Stomach (tissue), 9 donors: Measurements from ENCODE around the gene PI16. TPM values are rescaled to one million over a fixed set of nuclear protein-coding genes. Genes with fewer than 3 reads are reported as not detected.

ENCODE experiments used
- DNase-seq, 2 donors: peaks; one replicate each; pipeline versions ENCODE4 v3.0.0 to v3.0.0-alpha.2; 2013 to 2019
- H3K27ac ChIP-seq, 5 donors: fragments of 200-600 bp in 4 of 5; sonication (generic) in 4 of 5; one replicate each; pipeline ENCODE4 v1.5.1; 2013 to 2019; ENCODE audit warnings: mild to moderate bottlenecking in 1 of 5, moderate library complexity in 1 of 5
- H3K27me3 ChIP-seq, 3 donors: fragments of 200-600 bp; sonication (generic); one replicate each; pipeline ENCODE4 v1.5.1; 2017 to 2019; ENCODE audit warnings: mixed run types in 1 of 3
- H3K36me3 ChIP-seq, 4 donors: fragments of 200-600 bp; sonication (generic); 1 replicate in 3 of 4; 2 replicates in 1 of 4; pipeline ENCODE4 v1.5.1; 2016 to 2019
- H3K4me1 ChIP-seq, 4 donors: fragments of 200-600 bp; sonication (generic); one replicate each; pipeline ENCODE4 v1.5.1; 2016 to 2019
- H3K4me3 ChIP-seq, 4 donors: fragments of 200-600 bp; sonication (generic) in 3 of 4; one replicate each; pipeline ENCODE4 v1.5.1; 2016 to 2019; ENCODE audit warnings: mild to moderate bottlenecking in 1 of 4
- H3K9me3 ChIP-seq, 4 donors: fragments of 200-600 bp; sonication (generic); one replicate each; pipeline ENCODE4 v1.5.1; 2016 to 2019
- CTCF ChIP-seq, 7 experiments: fragments of 450-650 bp in 4 of 7; fragments of 200-600 bp in 3 of 7; sonication (generic) in 3 of 7; IDR thresholded peaks; one replicate each; pipeline ENCODE4 v1.5.1; 2016 to 2019; ENCODE audit warnings: antibody characterized with exemption in 7 of 7, control low read depth in 2 of 7, mild to moderate bottlenecking in 1 of 7
- EP300 ChIP-seq: sonication (generic); formaldehyde crosslinking; IDR thresholded peaks from one replicate; pipeline ENCODE4 v1.6.1; 2017; ENCODE audit warnings: antibody characterized with exemption
- POLR2A ChIP-seq, 4 donors: fragments of 450-650 bp; IDR thresholded peaks; one replicate each; pipeline ENCODE4 v1.6.1; 2016; ENCODE audit warnings: antibody characterized with exemption in 4 of 4, control low read depth in 2 of 4, mild to moderate bottlenecking in 1 of 4, moderate library complexity in 1 of 4
- POLR2AphosphoS5 ChIP-seq, 3 donors: sonication (generic); formaldehyde crosslinking; IDR thresholded peaks; one replicate each; pipeline ENCODE4 v1.6.1; 2016; ENCODE audit warnings: antibody characterized with exemption in 3 of 3
- WGBS, 5 donors: extraction: QIAGEN DNeasy Blood & Tissue Kit in 3 of 5; methylation state at CpG; one replicate each; pipeline versions ENCODE4 v1.1.5 to v1.1.7; 2013 to 2018; 5-methylcytosine and 5-hydroxymethylcytosine counted together
- intact Hi-C: fragments of 100-400 bp; cut with DNase I; formaldehyde crosslinking; loops from one replicate; pipeline ENCODE4 v1.15.1; 2023; ENCODE audit warnings: low total_unique reads
- polyA plus RNA-seq, 3 donors: library from polyadenylated mRNA; stranded (reverse); fragments of 200-250 nt; gene quantifications; one replicate each; pipeline ENCODE4 v1.2.3, GENCODE V29; 2013
- total RNA-seq, 5 donors: library from RNA; depleted of rRNA; stranded (reverse); fragments of >200 nt; gene quantifications; one replicate each; pipeline versions ENCODE4 v1.1.0 to v1.2.3, GENCODE V29; 2014 to 2016
- donor health status: healthy with polysubstance abuse.
- donor health status: Bipolar disorder and iron deficiency.
- donor health status: healthy.

The PI16 gene
- total and polyA plus RNA-seq, 8 donors: 1.2 to 21.3 (median 3.0) TPM; not detected in 2

GRCh38 chr6:37013516-37014491 lies 59.3 kb downstream of the PI16 start:
- H3K4me1 ChIP-seq: peaks cover 0 to 15% (median 9%) of the 10 kb centered on the region in 4 donors
- WGBS, 5 donors: 82 to 90% (median 84%) methylated on average over 19 to 21 of the region's 21 CpGs
- H3K4me3 ChIP-seq: no peak overlapping the region
- TF ChIP-seq POLR2AphosphoS5 (IDR thresholded peaks at IDR 0.05) (no peak), CTCF (IDR thresholded peaks at IDR 0.05) (no peak), EP300 (no peak), POLR2A (IDR thresholded peaks at IDR 0.05) (no peak)
- no peak overlapping the region for H3K27ac ChIP-seq
- intact Hi-C loops: loop anchor here (10.0 kb wide), 1 partner anchor 249 kb away; no protein-coding TSS in a partner anchor
- H3K27me3 ChIP-seq: no peaks in the 10 kb centered on the region
- no peaks in the 10 kb centered on the region for H3K9me3 ChIP-seq
- DNase-seq: no peak
- no peaks in the 10 kb centered on the region for H3K36me3 ChIP-seq

Other genes starting within 250 kb of the PI16 start
- gene CPNE5, start 115.3 kb upstream of the PI16 start, total RNA-seq: 10 to 100 TPM in 2 of 5 donors, 1 to 10 TPM in 2, not detected in 1; 1.2 to 15.9 (median 6.7) TPM
- 1 to 10 TPM; 1.5 to 2.4 (median 1.7) TPM for gene CPNE5, start 115.3 kb upstream of the PI16 start, polyA plus RNA-seq
- gene PPIL1, start 79.9 kb upstream of the PI16 start, total RNA-seq: 10 to 100 TPM in 2 of 5 donors, 1 to 10 TPM in 1, under 1 TPM in 1, not detected in 1; 0.87 to 19.6 (median 7.8) TPM
- 10 to 100 TPM; 17.1 to 33.7 (median 18.4) TPM for gene PPIL1, start 79.9 kb upstream of the PI16 start, polyA plus RNA-seq
- 10 to 100 TPM; 14.6 to 47.2 (median 37.9) TPM for gene C6orf89, start 68.8 kb upstream of the PI16 start, total RNA-seq
- gene C6orf89, start 68.8 kb upstream of the PI16 start, polyA plus RNA-seq: 10 to 100 TPM in 2 of 3 donors, 1 to 10 TPM in 1; 7.0 to 12.0 (median 11.4) TPM
- gene MTCH1, start 31.5 kb downstream of the PI16 start, total RNA-seq: 100 to 1,000 TPM; 123 to 202 (median 189) TPM
- 100 to 1,000 TPM; 110 to 172 (median 122) TPM for gene MTCH1, start 31.5 kb downstream of the PI16 start, polyA plus RNA-seq
- gene FGD2, start 50.9 kb downstream of the PI16 start, total RNA-seq: 10 to 100 TPM in 2 of 5 donors, 1 to 10 TPM in 3; 2.6 to 34.5 (median 7.3) TPM
- 1 to 10 TPM; 2.7 to 3.5 (median 3.1) TPM for gene FGD2, start 50.9 kb downstream of the PI16 start, polyA plus RNA-seq
- 10 to 100 TPM in 4 of 5 donors, 1 to 10 TPM in 1; 9.8 to 52.9 (median 16.9) TPM for gene PIM1, start 215.4 kb downstream of the PI16 start, total RNA-seq
- 10 to 100 TPM; 19.9 to 59.1 (median 25.5) TPM for gene PIM1, start 215.4 kb downstream of the PI16 start, polyA plus RNA-seq